Cardiac fibroblast (primary cell): ENCODE data around the gene POLR1A.

Experiments
- DNase-seq, 2 donors: peaks; one replicate each; pipeline versions ENCODE4 v3.0.0 to v3.0.0-alpha.2; 2010; ENCODE audit warnings: low read depth in 2 of 2
- H3K4me3 ChIP-seq, 2 donors: replicated peaks in 1 of 2; 1 replicate in 1 of 2; 2 replicates in 1 of 2; pipeline ENCODE4 v1.5.1; 2011; ENCODE audit warnings: low read depth in 2 of 2, low read length in 2 of 2, mild to moderate bottlenecking in 2 of 2, moderate library complexity in 1 of 2
- CTCF ChIP-seq: IDR thresholded peaks from one replicate; pipeline ENCODE4 v1.5.1; 2011; ENCODE audit warnings: low read depth, mild to moderate bottlenecking, low read length, inconsistent platforms

Gene POLR1A

GRCh38 chr2:86029873-86030272 is 75.8 kb downstream of the POLR1A start:
- no peak for DNase-seq
- no peak overlapping the region for H3K4me3 ChIP-seq
- no peak for TF ChIP-seq CTCF

- no peak overlapping the region for H3K4me3 ChIP-seq
- TF ChIP-seq CTCF = no peak
- peak; percentile 63 to 95 for DNase-seq
Observed at GRCh38 chr2:86028766-86029381, 76.8 kb downstream of the POLR1A start.

GRCh38 chr2:86027922-86028765 is 77.5 kb downstream of the POLR1A start:
- H3K4me3 ChIP-seq = no peak overlapping the region
- DNase-seq = no peak
- no peak for TF ChIP-seq CTCF

- no peak for DNase-seq
- H3K4me3 ChIP-seq = no peak overlapping the region
- no peak for TF ChIP-seq CTCF
Observed at GRCh38 chr2:86027196-86027921, 78.3 kb downstream of the POLR1A start.

GRCh38 chr2:86026744-86027065 is 79.0 kb downstream of the POLR1A start:
- DNase-seq = no peak

More at GRCh38 chr2:86026744-86027065, 79.0 kb downstream of the POLR1A start:
- TF ChIP-seq CTCF = no peak
- no peak overlapping the region for H3K4me3 ChIP-seq
